NT2/D1 (cell line): ENCODE data around the gene BABAM2.

Source experiments
- DNase-seq: peaks from one replicate; pipeline ENCODE4 v3.0.0-alpha.2; 2011; ENCODE audit warnings: low read depth, low spot score
- H3K27me3 ChIP-seq: 2 replicates; pipeline ENCODE4 v1.6.0; 2011; ENCODE audit warnings: mild to moderate bottlenecking; ENCODE audit not compliant: insufficient read length, insufficient read depth
- H3K36me3 ChIP-seq: 2 replicates; pipeline ENCODE4 v1.6.1; 2011; ENCODE audit warnings: mild to moderate bottlenecking, low read length, mixed read lengths; ENCODE audit not compliant: insufficient read depth, insufficient read length
- H3K4me1 ChIP-seq: 2 replicates; pipeline ENCODE4 v1.5.1; 2011; ENCODE audit not compliant: insufficient read depth, insufficient read length
- H3K4me3 ChIP-seq: 2 replicates; pipeline ENCODE4 v1.5.1; 2011; ENCODE audit warnings: low read depth; ENCODE audit not compliant: insufficient read length
- H3K9ac ChIP-seq: 2 replicates; pipeline ENCODE4 v1.6.0; 2011; ENCODE audit warnings: low read depth; ENCODE audit not compliant: insufficient read length
- H3K9me3 ChIP-seq: 2 replicates; pipeline ENCODE4 v1.5.1; 2011; ENCODE audit warnings: mild to moderate bottlenecking, low read length; ENCODE audit not compliant: insufficient read depth
- SUZ12 ChIP-seq: IDR thresholded peaks from 2 replicates; pipeline ENCODE4 v1.6.1; 2011; ENCODE audit not compliant: insufficient read length, insufficient read depth; ENCODE audit errors: extremely low read depth
- YY1 ChIP-seq: IDR thresholded peaks from 2 replicates; pipeline ENCODE4 v1.6.1; 2011; ENCODE audit not compliant: insufficient read length, insufficient read depth
- ZNF274 ChIP-seq: IDR thresholded peaks from 2 replicates; pipeline ENCODE4 v1.6.1; 2011; ENCODE audit warnings: mild to moderate bottlenecking, low read depth, low read length

BABAM2 gene

DNA sequence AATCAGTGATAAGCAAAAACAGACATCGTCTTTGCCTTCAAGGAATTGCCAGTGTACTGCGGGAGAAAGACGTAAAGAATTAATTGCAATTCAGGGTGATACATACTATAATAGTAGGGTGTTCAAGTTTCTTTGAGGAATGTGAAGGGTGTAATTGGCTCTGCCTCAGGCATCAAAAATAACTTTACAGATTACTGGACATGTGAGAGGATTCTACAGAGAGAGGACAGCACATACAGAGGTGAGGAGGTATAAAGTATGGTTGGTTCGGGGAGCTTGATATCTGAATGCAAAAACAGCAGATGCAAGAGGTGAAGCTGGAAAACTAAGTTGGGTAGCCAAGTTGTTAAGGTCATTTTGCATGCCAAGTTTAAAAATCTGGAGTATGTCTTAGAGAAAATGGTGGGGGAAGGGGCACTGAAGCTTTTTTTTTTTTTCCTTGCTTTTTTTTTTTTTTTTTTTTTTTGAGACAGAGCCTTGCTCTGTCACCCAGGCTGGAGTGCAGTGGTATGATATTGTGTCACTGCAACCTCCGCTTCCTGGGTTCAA is 274.6 kb downstream of the BABAM2 start:
- no peak overlapping the region for H3K4me3 ChIP-seq
- no peak for DNase-seq
- no peak overlapping the region for H3K9ac ChIP-seq
- no peaks in the 10 kb centered on the region for H3K27me3 ChIP-seq
- no peaks in the 10 kb centered on the region for H3K9me3 ChIP-seq
- TF ChIP-seq ZNF274 (no peak), YY1 (no peak), SUZ12 (no peak)
- H3K4me1 ChIP-seq, result no peaks in the 10 kb centered on the region
- no peaks in the 10 kb centered on the region for H3K36me3 ChIP-seq

DNA sequence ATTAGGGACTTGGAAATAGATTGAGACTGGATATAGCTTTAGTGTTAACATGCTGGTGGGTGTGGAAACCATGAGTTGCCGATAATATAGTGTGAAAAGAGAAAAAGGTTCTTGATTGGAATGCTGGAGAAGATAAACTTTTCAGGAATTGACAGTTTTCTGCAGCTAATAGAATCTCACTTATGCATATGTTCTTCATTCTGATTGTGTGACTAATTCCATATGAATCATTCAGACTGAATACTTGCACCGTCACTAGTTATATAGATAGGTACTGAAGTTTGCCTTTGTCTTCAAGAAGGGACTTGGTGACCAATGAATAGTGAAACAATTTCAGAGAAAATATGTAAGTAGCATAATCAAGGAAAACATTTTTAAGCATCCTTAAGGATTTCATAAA is 276.4 kb downstream of the BABAM2 start:
- no peaks in the 10 kb centered on the region for H3K36me3 ChIP-seq

DNA sequence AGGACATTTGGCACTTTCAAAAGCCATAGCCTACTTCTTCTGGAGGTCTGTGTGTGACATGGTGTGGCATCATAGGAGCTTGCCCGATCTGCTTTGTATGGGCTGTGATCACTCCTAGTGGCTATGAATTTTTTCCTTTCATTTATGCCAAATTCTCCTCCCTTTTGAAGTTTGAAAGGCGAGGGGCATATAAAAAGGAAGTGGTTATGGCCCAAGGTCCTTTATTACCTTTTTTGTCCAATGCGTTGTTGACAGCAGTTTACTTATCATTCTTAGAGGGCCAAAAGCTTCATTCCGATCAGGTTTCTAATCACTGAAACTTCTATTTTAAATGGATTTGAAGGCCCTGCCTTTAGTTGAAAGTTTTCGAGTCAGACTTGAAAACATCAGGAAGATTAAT is 277.8 kb downstream of the BABAM2 start:
- Histone ChIP-seq H3K36me3 (no peaks in the 10 kb centered on the region), H3K9me3 (no peaks in the 10 kb centered on the region), H3K4me3 (no peak overlapping the region), H3K27me3 (no peaks in the 10 kb centered on the region), H3K4me1 (no peaks in the 10 kb centered on the region), H3K9ac (no peak overlapping the region)
- DNase-seq, result no peak
- TF ChIP-seq SUZ12 (no peak), YY1 (no peak), ZNF274 (no peak)

More for the DNA sequence above, 276.4 kb downstream of the BABAM2 start:
- H3K4me3 ChIP-seq, result no peak overlapping the region
- H3K9me3 ChIP-seq, result no peaks in the 10 kb centered on the region
- DNase-seq, result no peak
- no peaks in the 10 kb centered on the region for H3K27me3 ChIP-seq
- TF ChIP-seq ZNF274 (no peak), YY1 (no peak), SUZ12 (no peak)
- H3K9ac ChIP-seq, result no peak overlapping the region
- no peaks in the 10 kb centered on the region for H3K4me1 ChIP-seq

DNA sequence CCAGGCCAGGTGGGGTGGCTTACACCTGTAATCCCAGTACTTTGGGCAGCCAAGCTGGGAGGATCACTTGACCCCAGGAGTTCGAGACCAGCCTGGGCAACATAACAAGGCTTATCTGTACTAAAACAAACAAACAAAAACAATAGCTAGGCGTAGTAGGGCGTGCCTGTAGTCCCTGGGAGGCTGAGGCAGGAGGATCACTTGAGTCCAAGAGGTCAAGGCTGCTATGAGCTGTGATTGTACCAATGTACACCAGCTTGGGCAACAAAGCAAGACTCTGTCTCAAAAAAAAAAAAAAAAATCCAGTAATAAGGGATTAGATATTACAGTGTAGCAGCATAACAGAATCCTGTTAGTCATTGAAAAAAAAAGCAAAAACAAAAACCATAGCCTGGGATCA is 279.0 kb downstream of the BABAM2 start:
- TF ChIP-seq YY1, result no peak
- TF ChIP-seq SUZ12, result no peak
- TF ChIP-seq ZNF274, result no peak
- Histone ChIP-seq H3K4me1 (no peaks in the 10 kb centered on the region), H3K9ac (no peak overlapping the region), H3K36me3 (no peaks in the 10 kb centered on the region), H3K27me3 (no peaks in the 10 kb centered on the region), H3K4me3 (no peak overlapping the region), H3K9me3 (no peaks in the 10 kb centered on the region)
- no peak for DNase-seq

DNA sequence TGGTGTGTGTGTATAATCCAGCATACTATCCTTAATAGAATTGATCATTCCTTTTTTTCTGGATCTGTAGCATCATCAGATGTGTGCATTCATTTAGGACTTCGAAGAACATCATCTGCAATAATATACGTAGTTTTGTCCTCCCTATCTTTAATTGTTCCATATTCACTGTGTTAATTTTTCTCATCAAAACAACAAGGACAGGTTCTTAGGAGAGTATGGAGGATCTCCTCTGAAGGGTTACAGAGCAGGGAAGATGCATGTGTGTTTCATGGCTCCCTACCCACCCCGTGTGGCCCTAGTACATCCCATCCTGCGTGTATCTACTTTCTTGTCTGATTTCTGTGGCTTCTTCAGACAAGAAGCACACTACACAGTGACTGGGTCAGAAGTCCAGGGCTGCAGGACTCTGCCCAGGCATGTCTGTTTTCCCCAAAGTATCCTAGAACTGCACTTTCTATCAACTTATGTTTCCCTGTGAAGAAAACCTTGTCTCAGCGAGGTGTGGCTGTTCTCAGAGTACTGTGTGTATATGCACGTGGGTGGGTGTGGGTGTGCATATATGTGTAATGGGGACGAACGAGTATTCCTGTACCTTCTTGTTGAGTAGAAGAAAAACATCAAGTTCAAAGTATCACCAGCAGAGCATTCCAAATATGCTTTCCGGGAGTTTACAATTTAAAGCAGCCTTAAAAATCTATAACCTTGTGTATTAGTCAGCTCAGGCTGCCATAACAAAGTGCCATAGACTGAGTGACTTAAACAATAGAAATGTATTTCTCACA is 281.8 kb downstream of the BABAM2 start:
- Histone ChIP-seq H3K9me3 (peaks cover 6% of the 10 kb centered on the region), H3K4me3 (no peak overlapping the region), H3K36me3 (no peaks in the 10 kb centered on the region), H3K9ac (no peak overlapping the region), H3K4me1 (peaks cover 4% of the 10 kb centered on the region), H3K27me3 (no peaks in the 10 kb centered on the region)
- TF ChIP-seq YY1 (no peak), SUZ12 (no peak), ZNF274 (no peak)
- DNase-seq, result no peak

DNA sequence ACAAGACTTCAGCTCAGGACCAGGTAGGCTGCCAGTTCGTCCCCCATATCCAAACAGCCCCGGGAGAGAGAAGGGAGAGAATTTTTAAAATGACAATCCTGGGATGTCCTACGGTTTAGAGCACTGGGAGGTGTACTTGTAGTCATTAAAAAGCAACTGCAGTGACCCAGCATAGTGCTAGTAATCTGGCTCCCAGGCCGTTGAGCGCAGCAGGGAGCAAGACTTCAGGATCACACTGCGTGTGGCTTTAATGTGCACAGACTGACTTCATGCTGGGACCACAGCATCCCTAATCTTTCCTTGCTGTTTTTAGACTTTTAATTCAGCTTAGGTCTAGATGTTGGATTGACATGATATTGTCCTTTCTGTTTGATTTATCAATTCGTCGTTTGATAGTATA is 282.8 kb downstream of the BABAM2 start:
- Histone ChIP-seq H3K36me3 (no peaks in the 10 kb centered on the region), H3K27me3 (no peaks in the 10 kb centered on the region), H3K9ac (no peak overlapping the region), H3K4me3 (no peak overlapping the region), H3K9me3 (peaks cover 9% of the 10 kb centered on the region), H3K4me1 (peaks cover 4% of the 10 kb centered on the region)
- TF ChIP-seq SUZ12 (no peak), ZNF274 (no peak), YY1 (no peak)
- DNase-seq, result no peak

DNA sequence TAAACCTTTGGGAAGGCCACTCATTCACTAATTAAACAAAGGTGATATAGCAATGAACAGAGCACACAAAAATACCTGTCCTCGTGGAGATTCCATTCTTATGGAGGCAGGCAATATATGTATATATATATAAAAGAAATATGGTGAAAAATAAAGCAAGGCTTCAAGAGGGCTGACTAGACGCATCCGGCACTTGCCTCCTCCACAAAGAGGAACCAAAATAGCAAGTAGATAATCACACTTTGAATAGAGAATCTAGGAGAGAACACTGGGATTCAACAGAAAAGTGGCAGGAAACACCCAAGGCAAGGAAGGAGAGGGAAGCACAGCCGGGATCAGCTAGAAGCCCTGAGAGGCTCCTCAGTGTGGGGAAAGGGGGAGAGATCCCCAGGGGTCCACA is 283.7 kb downstream of the BABAM2 start:
- no peak for DNase-seq
- H3K4me3 ChIP-seq, result no peak overlapping the region
- peaks cover 4% of the 10 kb centered on the region for H3K4me1 ChIP-seq
- H3K27me3 ChIP-seq, result no peaks in the 10 kb centered on the region
- TF ChIP-seq ZNF274 (no peak), SUZ12 (no peak)
- H3K36me3 ChIP-seq, result no peaks in the 10 kb centered on the region
- no peak overlapping the region for H3K9ac ChIP-seq
- H3K9me3 ChIP-seq, result peaks cover 9% of the 10 kb centered on the region

DNA sequence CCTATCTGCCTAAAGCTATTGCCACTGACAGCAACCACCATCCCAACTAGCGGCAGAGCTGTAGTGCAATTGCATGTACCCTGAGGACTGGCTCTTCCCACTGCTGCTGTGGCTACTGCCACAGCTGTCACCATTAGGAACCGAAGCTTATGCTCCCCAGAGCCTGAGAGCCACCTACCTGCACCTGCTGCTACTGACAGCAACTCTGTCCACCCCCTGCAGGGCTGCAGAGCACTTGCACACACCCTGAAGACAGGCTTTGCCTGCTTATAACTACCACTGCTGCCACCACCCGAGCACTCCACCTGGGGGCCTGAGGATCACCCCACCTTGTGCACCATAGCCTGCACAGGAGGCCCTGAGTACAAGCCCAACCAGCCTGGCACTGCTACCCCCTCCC is 284.5 kb downstream of the BABAM2 start:
- H3K36me3 ChIP-seq, result no peaks in the 10 kb centered on the region
- DNase-seq, result no peak
- H3K4me3 ChIP-seq, result no peak overlapping the region
- TF ChIP-seq YY1 (no peak), ZNF274 (no peak), SUZ12 (no peak)
- H3K9me3 ChIP-seq, result peaks cover 9% of the 10 kb centered on the region
- no peak overlapping the region for H3K9ac ChIP-seq
- no peaks in the 10 kb centered on the region for H3K27me3 ChIP-seq
- peaks cover 4% of the 10 kb centered on the region for H3K4me1 ChIP-seq
